ENCODE measurements around the gene LLGL1. TPM values are rescaled to one million over a fixed set of nuclear protein-coding genes. Genes with fewer than 3 reads are reported as not detected.

Gene LLGL1
- total and polyA plus RNA-seq, 2 donors (not counting 1 experiment from before 2014, with no cell fraction given): 15.1 to 32.2 TPM

GRCh38 chr17:18240449-18240848, 15.0 kb downstream of the LLGL1 start:
- no peak for TF ChIP-seq EZH2 (IDR thresholded peaks at IDR 0.05; ENCODE audit: low read length, missing control alignments)
- TF ChIP-seq, protein P1, sequence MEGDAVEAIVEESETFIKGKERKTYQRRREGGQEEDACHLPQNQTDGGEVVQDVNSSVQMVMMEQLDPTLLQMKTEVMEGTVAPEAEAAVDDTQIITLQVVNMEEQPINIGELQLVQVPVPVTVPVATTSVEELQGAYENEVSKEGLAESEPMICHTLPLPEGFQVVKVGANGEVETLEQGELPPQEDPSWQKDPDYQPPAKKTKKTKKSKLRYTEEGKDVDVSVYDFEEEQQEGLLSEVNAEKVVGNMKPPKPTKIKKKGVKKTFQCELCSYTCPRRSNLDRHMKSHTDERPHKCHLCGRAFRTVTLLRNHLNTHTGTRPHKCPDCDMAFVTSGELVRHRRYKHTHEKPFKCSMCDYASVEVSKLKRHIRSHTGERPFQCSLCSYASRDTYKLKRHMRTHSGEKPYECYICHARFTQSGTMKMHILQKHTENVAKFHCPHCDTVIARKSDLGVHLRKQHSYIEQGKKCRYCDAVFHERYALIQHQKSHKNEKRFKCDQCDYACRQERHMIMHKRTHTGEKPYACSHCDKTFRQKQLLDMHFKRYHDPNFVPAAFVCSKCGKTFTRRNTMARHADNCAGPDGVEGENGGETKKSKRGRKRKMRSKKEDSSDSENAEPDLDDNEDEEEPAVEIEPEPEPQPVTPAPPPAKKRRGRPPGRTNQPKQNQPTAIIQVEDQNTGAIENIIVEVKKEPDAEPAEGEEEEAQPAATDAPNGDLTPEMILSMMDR (conservative IDR thresholded peaks at IDR 0.05 in 1 of 2, IDR thresholded peaks at IDR 0.05 in 1 of 2; ENCODE audit: low read depth in 1 of 2, low read length in 2 of 2): no peak
- DNase-seq (ENCODE audit: low read depth in 2 of 2): no peak
- H2AFZ ChIP-seq (ENCODE audit: low read length): no peak overlapping the region

GRCh38 chr17:18241229-18241871, 15.9 kb downstream of the LLGL1 start:
- Histone ChIP-seq H3K27me3 (ENCODE audit: control insufficient read depth, insufficient read depth, low read length) (no peaks in the 10 kb centered on the region), H3K36me3 (ENCODE audit: control insufficient read depth, insufficient read depth, low read length) (peaks cover 32% of the 10 kb centered on the region), H3K4me3 (replicated peaks in 1 of 4; ENCODE audit: control extremely low read depth in 1 of 4, insufficient read depth in 1 of 4, low read depth in 3 of 4, low read length in 4 of 4) (no peak overlapping the region), H2AFZ (ENCODE audit: low read length) (no peak overlapping the region), H3K79me2 (ENCODE audit: control insufficient read depth, insufficient read depth, low read length) (no peaks in the 10 kb centered on the region), H3K9me3 (ENCODE audit: control insufficient read depth, insufficient read depth, low read depth, low read length) (no peaks in the 10 kb centered on the region), H3K27ac (ENCODE audit: insufficient read depth, low read length) (no peak overlapping the region), H3K9ac (ENCODE audit: insufficient read depth, low read length) (no peak overlapping the region), H3K4me1 (ENCODE audit: control insufficient read depth, extremely low read depth, insufficient read depth, low read length) (no peaks in the 10 kb centered on the region), H4K20me1 (ENCODE audit: control insufficient read depth, extremely low read depth, insufficient read depth, low read length) (no peaks in the 10 kb centered on the region), H3K4me2 (ENCODE audit: extremely low read depth, insufficient read depth, low read length) (no peak overlapping the region)
- TF ChIP-seq, protein P1 (conservative IDR thresholded peaks at IDR 0.05 in 1 of 2, IDR thresholded peaks at IDR 0.05 in 1 of 2; ENCODE audit: low read depth in 1 of 2, low read length in 2 of 2): no peak
- TF ChIP-seq EZH2 (IDR thresholded peaks at IDR 0.05; ENCODE audit: low read length, missing control alignments): no peak
- no peak for DNase-seq (ENCODE audit: low read depth in 2 of 2)

More at GRCh38 chr17:18240449-18240848, 15.0 kb downstream of the LLGL1 start:
- no peak overlapping the region for H3K9ac ChIP-seq (ENCODE audit: insufficient read depth, low read length)
- H3K4me1 ChIP-seq (ENCODE audit: control insufficient read depth, extremely low read depth, insufficient read depth, low read length): no peaks in the 10 kb centered on the region
- H3K4me2 ChIP-seq (ENCODE audit: extremely low read depth, insufficient read depth, low read length): no peak overlapping the region
- H3K36me3 ChIP-seq (ENCODE audit: control insufficient read depth, insufficient read depth, low read length): peaks cover 27% of the 10 kb centered on the region
- H3K27me3 ChIP-seq (ENCODE audit: control insufficient read depth, insufficient read depth, low read length): no peaks in the 10 kb centered on the region
- H4K20me1 ChIP-seq (ENCODE audit: control insufficient read depth, extremely low read depth, insufficient read depth, low read length): no peaks in the 10 kb centered on the region
- H3K79me2 ChIP-seq (ENCODE audit: control insufficient read depth, insufficient read depth, low read length): no peaks in the 10 kb centered on the region
- H3K4me3 ChIP-seq (replicated peaks in 1 of 4; ENCODE audit: control extremely low read depth in 1 of 4, insufficient read depth in 1 of 4, low read depth in 3 of 4, low read length in 4 of 4): no peak overlapping the region
- H3K27ac ChIP-seq (ENCODE audit: insufficient read depth, low read length): no peak overlapping the region
- no peaks in the 10 kb centered on the region for H3K9me3 ChIP-seq (ENCODE audit: control insufficient read depth, insufficient read depth, low read depth, low read length)

GRCh38 chr17:18245038-18245776, 19.8 kb downstream of the LLGL1 start:
- Histone ChIP-seq H3K36me3 (ENCODE audit: control insufficient read depth, insufficient read depth, low read length) (peaks cover 51% of the 10 kb centered on the region), H4K20me1 (ENCODE audit: control insufficient read depth, extremely low read depth, insufficient read depth, low read length) (no peaks in the 10 kb centered on the region), H3K27ac (ENCODE audit: insufficient read depth, low read length) (no peak overlapping the region), H2AFZ (ENCODE audit: low read length) (no peak overlapping the region), H3K9ac (ENCODE audit: insufficient read depth, low read length) (no peak overlapping the region), H3K9me3 (ENCODE audit: control insufficient read depth, insufficient read depth, low read depth, low read length) (no peaks in the 10 kb centered on the region), H3K79me2 (ENCODE audit: control insufficient read depth, insufficient read depth, low read length) (no peaks in the 10 kb centered on the region), H3K4me3 (replicated peaks in 1 of 4; ENCODE audit: control extremely low read depth in 1 of 4, insufficient read depth in 1 of 4, low read depth in 3 of 4, low read length in 4 of 4) (no peak overlapping the region), H3K4me1 (ENCODE audit: control insufficient read depth, extremely low read depth, insufficient read depth, low read length) (no peaks in the 10 kb centered on the region), H3K27me3 (ENCODE audit: control insufficient read depth, insufficient read depth, low read length) (no peaks in the 10 kb centered on the region), H3K4me2 (ENCODE audit: extremely low read depth, insufficient read depth, low read length) (no peak overlapping the region)
- no peak for DNase-seq (ENCODE audit: low read depth in 2 of 2)
- TF ChIP-seq, protein P1 (conservative IDR thresholded peaks at IDR 0.05 in 1 of 2, IDR thresholded peaks at IDR 0.05 in 1 of 2; ENCODE audit: low read depth in 1 of 2, low read length in 2 of 2): no peak
- TF ChIP-seq EZH2 (IDR thresholded peaks at IDR 0.05; ENCODE audit: low read length, missing control alignments): no peak

All from fibroblast of lung (primary cell).